Measurements from ENCODE around the gene DIPK1B. TPM values are rescaled to one million over a fixed set of nuclear protein-coding genes. Genes with fewer than 3 reads are reported as not detected.

DIPK1B gene
- total RNA-seq, 6 donors from 2014 or later: 9.7 to 24.1 (median 17.0) TPM

DNA sequence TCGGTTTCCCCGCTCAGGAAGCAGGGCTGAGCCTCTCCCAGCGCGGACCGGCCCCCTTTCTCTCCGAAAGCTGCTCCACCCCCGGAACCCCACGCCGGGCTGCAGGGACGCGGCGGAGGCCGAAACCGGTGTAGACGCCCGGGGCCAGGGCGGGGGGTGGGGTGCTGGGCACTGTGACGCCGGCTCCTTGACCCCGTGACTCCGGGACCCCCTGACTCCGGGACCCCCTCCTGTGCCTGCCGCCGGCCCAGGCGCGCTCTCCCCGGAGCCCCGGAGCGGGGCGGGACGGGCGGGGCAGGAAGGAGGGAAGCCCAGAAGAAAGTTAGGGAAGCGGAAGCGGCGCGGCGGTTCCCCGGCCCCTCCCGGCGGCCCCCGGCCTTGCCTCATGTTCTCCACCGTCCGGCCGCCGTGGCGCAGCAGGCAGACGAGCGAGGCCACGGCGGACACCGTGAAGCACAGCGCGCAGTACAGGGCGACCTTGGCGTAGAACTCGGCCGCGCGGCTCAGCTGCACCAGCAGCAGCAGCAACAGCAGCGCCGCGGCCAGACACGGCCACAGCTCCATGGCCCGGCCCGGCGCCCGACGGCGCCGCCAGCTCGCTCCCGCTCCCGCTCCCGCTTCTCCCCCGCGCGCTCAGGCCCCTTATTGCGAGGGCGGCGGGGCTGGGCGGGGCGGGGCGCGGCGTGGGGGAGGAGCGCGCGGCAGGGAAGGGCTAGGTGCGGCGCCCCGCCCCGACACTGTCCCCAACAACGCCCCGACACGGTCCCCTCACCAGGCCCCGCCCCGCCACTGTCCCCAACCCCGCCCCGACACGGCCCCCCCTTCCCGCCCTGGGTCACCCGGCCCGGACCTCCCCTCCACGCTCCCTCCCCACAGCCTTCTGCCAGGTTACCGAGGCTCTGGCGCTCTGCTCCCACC, 25.3 kb upstream of the DIPK1B start, which contains the start of gene AGPAT2:
Gene AGPAT2 (minus strand): TSS at position 664 of the 918 bp plus-strand sequence. CDS start 100 bp downstream, at position 564.
- no peaks in the 10 kb centered on the region for H3K27me3 ChIP-seq
- H3K27ac ChIP-seq: peak within 1 kb of the TSS; percentile 92 to 97 (median 94)
- peak within 1 kb of the TSS; percentile 66 to 88 (median 80) for H3K4me3 ChIP-seq
- TF ChIP-seq POLR2A (IDR thresholded peaks at IDR 0.05): peak in 3 of 4 donors; percentile 72 to 92 (median 75)
- TF ChIP-seq, protein P1, sequence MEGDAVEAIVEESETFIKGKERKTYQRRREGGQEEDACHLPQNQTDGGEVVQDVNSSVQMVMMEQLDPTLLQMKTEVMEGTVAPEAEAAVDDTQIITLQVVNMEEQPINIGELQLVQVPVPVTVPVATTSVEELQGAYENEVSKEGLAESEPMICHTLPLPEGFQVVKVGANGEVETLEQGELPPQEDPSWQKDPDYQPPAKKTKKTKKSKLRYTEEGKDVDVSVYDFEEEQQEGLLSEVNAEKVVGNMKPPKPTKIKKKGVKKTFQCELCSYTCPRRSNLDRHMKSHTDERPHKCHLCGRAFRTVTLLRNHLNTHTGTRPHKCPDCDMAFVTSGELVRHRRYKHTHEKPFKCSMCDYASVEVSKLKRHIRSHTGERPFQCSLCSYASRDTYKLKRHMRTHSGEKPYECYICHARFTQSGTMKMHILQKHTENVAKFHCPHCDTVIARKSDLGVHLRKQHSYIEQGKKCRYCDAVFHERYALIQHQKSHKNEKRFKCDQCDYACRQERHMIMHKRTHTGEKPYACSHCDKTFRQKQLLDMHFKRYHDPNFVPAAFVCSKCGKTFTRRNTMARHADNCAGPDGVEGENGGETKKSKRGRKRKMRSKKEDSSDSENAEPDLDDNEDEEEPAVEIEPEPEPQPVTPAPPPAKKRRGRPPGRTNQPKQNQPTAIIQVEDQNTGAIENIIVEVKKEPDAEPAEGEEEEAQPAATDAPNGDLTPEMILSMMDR (IDR thresholded peaks at IDR 0.05): peak in 3 of 6 experiments; percentile 25 to 42 (median 35)
- TF ChIP-seq POLR2AphosphoS5 (IDR thresholded peaks at IDR 0.05): peak; percentile 46 to 68
- TF ChIP-seq EP300 (IDR thresholded peaks at IDR 0.05): no peak
- no peaks in the 10 kb centered on the region for H3K9me3 ChIP-seq
- 1% methylated on average over 50 of the region's 106 CpGs; no CpG with 5 or more reads in 1 of the 2 donors for WGBS, 2 donors
- H3K36me3 ChIP-seq: peaks cover 0 to 5% (median 2%) of the 10 kb centered on the region in 4 donors
- peak; percentile 94 to 96 for DNase-seq
- peaks cover 31 to 70% (median 44%) of the 10 kb centered on the region in 4 donors for H3K4me1 ChIP-seq
- peak; percentile 81 to 85 for ATAC-seq (ENCODE audit: low FRiP score in 2 of 2)

DNA sequence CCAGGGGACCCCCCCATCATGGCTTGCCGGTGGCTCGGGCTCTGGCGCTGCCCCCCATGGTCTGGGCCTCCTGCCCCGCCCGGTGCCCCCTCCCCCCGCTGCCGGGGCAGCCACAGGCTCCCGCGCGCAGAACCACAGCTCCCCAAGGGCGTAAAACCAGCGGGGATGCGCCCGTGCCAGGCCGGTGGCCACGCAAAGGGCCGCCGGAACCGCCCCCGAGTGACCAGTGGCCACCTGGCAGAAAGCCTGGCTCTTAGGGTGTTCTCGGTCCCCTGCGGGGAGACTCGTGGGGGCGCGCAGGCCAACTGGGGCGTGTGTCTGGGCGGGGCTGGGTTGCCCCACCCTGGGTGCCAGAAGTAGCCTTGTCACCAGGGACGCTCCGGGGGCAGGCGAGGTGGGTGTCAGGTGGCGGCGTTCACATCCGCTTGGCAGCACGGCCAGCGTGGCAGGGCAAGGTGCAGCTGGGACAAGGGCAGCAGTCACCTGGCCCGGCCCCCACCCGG, 24.6 kb upstream of the DIPK1B start:
- DNase-seq (peak; percentile 76 to 90), ATAC-seq (ENCODE audit: low FRiP score in 2 of 2) (peak in 1 of 2 donors; percentile 4)
- 31 to 39% methylated on average over 10 to 18 of the region's 37 CpGs for WGBS, 2 donors
- TF ChIP-seq EP300 (IDR thresholded peaks at IDR 0.05) (no peak), POLR2AphosphoS5 (IDR thresholded peaks at IDR 0.05) (peak in 1 of 2 donors; percentile 24), POLR2A (IDR thresholded peaks at IDR 0.05) (no peak)
- TF ChIP-seq, protein P1 (IDR thresholded peaks at IDR 0.05): no peak
- Histone ChIP-seq H3K4me1 (peaks cover 31 to 74% (median 46%) of the 10 kb centered on the region in 4 donors), H3K9me3 (no peaks in the 10 kb centered on the region), H3K27ac (peak overlapping the region; percentile 92 to 97 (median 94)), H3K27me3 (no peaks in the 10 kb centered on the region), H3K4me3 (peak overlapping the region in 3 of 4 donors; percentile 66 to 88 (median 73)), H3K36me3 (peaks cover 0 to 5% (median 2%) of the 10 kb centered on the region in 4 donors)

DNA sequence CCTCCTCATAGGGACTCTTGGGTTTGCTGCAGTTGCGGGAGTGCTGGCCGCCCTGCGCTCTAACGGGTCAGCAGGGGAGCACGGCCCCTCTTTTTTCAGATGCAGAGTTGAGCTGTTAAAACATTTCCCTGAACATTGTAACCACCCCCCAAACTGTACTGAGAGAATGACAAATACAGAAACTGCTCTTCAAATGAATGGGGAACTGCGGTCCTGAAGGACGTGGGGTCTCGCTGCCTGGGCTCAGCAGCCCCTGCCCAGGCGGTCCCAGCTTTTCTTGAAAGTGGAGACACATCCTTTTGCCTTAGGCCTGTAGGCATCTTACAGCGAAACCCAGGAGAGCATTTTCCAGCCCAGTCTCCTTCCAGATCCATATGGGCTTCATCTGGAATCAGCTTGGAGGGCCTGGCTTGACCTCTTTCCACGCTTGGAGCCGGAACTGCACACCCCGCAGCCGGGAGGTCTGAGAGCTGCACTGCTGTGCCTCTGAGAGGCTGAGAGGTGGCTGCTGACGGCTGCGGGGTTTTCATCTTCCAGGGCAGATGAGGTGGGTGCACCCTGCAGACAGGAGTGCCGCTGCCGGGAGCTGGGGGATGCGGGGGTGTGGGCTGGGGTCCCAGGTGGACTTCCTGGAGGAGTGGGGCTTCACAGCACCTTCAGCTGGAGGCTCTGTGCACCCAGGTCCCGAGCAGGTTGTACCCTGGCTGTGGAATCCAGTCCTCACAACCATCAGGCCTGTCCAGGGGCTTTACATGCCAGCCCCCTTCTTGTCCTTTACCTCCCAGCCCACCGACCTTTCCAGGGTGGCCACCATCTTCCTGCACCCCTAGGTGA, 23.9 kb upstream of the DIPK1B start:
- Histone ChIP-seq H3K4me3 (no peak overlapping the region), H3K9me3 (no peaks in the 10 kb centered on the region), H3K27me3 (no peaks in the 10 kb centered on the region), H3K36me3 (peaks cover 0 to 5% (median 0%) of the 10 kb centered on the region in 4 donors), H3K4me1 (peaks cover 38 to 76% (median 53%) of the 10 kb centered on the region in 4 donors), H3K27ac (peak overlapping the region; percentile 92 to 97 (median 94))
- 47 to 68% methylated on average over 12 to 19 of the region's 21 CpGs for WGBS, 2 donors
- TF ChIP-seq EP300 (IDR thresholded peaks at IDR 0.05) (no peak), POLR2AphosphoS5 (IDR thresholded peaks at IDR 0.05) (no peak), POLR2A (IDR thresholded peaks at IDR 0.05) (no peak)
- TF ChIP-seq, protein P1 (IDR thresholded peaks at IDR 0.05): no peak
- DNase-seq (peak in 1 of 2 donors; percentile 74), ATAC-seq (ENCODE audit: low FRiP score in 2 of 2) (no peak)

DNA sequence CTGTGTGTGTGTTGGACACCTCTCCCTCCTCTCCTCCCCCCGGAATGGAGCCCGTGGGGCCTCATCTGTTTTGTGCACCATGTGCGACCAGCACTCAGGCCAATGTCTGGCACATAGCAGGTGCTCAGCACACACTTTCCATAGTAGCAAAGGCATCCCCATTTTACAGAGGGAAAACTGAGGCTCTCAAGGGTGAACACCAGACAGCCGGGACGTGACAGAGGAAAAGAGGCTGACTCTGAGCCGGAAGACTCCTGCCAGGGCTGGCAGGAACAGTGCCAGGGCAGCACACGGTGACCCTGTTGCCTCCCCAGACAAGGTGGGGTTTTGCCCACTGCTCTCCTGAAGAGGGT, 23.3 kb upstream of the DIPK1B start:
- DNase-seq (no peak), ATAC-seq (ENCODE audit: low FRiP score in 2 of 2) (no peak)
- H3K27ac ChIP-seq: peak overlapping the region; percentile 40 to 92 (median 72)
- TF ChIP-seq EP300 (IDR thresholded peaks at IDR 0.05): no peak
- TF ChIP-seq POLR2A (IDR thresholded peaks at IDR 0.05): no peak
- TF ChIP-seq POLR2AphosphoS5 (IDR thresholded peaks at IDR 0.05): no peak
- TF ChIP-seq, protein P1 (IDR thresholded peaks at IDR 0.05): no peak
- H3K36me3 ChIP-seq: peaks cover 0 to 5% (median 0%) of the 10 kb centered on the region in 4 donors
- H3K4me1 ChIP-seq: peaks cover 44 to 76% (median 56%) of the 10 kb centered on the region in 4 donors
- no peaks in the 10 kb centered on the region for H3K9me3 ChIP-seq
- no peak overlapping the region for H3K4me3 ChIP-seq
- H3K27me3 ChIP-seq: no peaks in the 10 kb centered on the region
- 59 to 60% methylated on average over 7 of the region's 7 CpGs for WGBS, 2 donors
